DMS153 treated with DMSO at 0.1 percent for 48 hours (cell line): ENCODE results near the gene PARD3B.

Experiments
- DNase-seq: peaks from one replicate; lab custom pipeline; 2025; ENCODE audit not compliant: unreplicated experiment; lab: John Stamatoyannopoulos, UW

The PARD3B gene

DNA sequence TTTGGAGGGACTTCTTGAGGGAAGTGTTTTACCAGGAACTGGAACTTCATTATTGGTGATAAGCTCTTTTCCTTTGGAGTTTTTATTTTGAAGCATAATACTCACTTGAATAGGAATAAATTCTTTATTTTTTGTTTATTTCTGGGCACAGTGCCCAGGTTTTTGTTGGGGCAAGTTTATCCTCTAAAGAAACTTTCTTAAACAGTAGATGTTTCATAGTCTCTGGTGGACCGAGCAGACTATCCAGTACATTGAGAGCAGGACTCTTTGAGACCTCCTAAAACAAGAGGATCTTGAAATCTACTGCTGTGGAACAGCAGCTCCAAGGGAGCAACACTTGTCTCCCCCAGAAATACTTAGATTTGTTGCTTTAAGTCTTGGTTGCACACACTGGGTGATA is 109.4 kb downstream of the PARD3B start:
- DNase-seq, result no peak

DNA sequence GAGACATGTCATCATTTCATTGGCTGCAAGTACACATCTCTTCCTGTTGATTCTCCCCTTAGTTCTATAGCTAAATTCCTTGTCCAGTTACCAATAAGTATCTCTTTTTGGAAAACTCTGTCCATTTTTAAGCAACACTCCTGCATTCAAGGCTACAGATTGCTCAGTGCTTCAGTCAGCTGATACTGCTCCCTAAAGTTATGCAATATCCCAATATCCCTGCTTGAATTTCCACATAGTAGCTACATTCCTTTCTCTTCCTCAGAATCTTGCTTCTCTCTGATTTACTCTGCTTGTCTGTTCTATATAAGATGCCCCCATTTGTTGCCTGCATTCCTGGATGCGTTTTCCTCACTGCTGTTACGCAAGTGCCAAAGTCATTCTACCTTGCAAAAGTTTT is 109.8 kb downstream of the PARD3B start:
- DNase-seq, result no peak

DNA sequence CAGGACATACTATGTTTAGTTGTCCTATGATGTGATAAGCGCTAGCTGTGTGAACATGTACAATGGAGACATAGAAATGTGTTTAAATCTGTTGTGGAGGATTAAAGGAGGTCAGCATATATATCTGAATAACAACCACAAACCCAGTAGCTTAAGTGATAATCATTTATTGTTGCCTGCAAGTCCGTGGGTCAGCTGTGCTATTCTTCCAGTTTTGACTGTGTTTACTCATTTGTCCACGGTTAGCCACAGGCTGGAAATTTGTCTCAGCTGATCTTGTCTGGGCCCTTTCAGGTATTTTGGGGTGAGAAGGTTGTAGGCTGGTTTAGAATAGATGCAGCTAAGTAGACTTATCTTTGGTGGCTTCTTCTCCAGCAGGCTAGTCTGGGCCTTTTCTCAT is 110.4 kb downstream of the PARD3B start:
- DNase-seq, result no peak

DNA sequence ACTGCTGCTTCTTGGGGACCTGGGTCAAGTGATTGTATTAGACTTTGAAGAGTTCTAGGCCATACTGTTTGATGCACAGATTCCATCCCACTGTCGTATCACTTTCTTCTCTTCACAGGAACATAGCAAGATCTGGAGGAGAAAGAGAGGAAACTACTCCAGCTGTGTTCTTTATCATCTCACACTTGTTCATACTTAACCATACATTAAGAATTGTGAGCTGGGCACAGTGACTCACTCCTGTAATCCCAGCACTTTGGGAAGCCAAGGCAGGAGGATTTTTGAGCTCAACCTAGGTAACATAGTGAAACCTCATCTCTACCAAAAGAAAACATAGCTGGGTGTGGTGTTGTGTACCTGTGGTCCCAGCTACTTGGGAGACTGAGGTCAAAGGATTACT is 111.7 kb downstream of the PARD3B start:
- DNase-seq, result no peak

DNA sequence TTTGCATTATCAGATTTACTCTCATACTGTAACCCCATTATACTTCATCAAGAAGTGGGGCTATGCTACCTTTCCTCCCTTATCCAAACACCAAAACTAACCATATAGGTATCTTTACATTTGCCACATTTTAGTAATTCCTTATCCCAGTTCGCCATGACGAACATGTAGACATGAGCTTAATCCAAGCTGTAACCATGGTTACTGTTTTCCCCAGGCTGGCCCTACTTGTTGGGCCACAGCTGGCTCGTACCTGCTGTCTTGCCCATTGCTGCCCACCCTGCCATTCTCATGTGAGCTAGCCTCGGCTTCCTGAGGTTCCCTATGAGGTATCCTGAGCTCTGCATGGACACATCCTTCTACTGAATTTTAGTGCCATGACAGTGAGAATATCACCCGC is 117.7 kb downstream of the PARD3B start:
- no peak for DNase-seq

DNA sequence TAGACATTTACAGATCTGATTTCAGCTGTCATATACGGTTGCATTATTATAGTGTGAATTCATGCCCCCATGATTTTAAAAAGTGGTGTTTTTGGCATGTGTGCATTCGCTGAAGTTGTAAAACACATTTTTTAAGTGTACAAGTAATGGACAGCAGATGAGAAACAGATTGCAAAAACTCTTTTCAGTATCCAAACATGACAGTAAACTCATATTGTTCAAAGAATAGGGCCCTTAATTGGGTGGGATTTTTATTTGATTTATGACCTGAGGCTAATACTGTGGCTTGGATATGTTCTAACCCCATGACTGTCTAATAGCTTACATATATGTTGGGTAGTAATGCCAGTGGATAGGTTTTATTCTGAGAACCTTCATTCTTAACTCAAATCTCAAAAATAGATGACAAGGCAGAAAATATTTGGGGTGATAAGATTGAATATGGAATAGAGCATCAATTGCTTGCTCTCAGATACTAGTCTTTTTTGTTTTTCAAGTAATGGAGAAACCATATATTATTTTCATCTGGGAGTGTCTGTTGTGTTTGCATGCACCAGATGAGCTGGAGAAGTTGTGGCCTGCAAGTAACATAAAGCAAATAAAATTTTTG is 118.6 kb downstream of the PARD3B start:
- DNase-seq, result no peak

DNA sequence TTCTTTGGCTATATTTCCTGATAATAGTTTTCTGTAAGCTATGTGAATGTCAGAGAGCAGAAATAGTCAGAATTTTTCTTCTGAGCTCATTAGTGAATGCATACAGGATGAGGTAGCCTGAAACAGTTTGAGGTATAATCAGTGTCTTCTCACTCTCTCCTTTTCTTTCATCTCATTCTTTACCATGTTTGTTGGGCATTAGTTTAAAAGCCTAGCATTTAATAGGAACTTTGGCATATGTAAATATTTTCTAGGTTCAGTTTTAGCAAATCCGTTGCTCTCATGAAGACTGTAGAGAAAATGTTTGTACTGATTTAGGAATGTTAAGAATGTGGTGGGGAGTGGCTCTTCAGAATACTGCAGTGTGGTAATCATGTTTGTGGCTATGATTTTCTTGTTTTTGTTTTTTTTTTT is 119.4 kb downstream of the PARD3B start:
- no peak for DNase-seq

DNA sequence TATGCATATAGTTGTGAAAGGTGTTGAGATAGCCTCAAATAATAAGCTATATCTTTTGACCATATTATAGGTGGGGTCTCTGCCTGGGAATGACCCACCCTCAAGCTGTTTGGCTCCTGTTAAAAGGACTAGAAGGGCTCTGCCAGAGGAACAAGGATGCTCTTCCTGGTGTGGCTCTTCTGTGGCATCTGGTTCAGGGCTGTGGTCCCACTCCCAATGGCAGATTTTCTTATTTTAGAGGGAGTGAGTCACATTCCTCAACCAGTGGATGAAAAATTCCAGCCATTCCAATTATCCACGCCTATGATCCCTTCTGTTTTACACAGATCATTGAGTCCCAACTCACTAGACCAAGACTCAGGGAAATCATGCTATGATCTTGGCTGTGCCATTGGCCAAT is 119.9 kb downstream of the PARD3B start:
- no peak for DNase-seq

DNA sequence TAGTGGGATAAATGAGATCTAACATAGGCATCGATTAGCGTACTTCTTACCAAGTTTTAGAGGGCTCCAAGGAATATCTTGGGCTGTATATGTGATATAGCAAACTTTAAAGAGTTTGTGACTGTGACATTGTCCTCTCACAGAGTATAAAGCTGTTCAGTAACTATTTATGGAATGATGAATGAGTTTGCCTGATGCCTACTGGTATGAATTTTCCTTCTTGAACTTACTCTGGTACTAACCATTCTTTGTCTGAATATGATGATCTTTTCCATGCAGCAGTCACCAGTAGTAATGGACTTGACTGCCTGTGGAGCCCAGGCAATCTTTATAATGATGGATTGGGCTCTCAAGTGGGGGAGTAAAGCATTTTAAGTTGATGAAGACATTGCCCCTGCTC is 120.5 kb downstream of the PARD3B start:
- DNase-seq, result no peak

DNA sequence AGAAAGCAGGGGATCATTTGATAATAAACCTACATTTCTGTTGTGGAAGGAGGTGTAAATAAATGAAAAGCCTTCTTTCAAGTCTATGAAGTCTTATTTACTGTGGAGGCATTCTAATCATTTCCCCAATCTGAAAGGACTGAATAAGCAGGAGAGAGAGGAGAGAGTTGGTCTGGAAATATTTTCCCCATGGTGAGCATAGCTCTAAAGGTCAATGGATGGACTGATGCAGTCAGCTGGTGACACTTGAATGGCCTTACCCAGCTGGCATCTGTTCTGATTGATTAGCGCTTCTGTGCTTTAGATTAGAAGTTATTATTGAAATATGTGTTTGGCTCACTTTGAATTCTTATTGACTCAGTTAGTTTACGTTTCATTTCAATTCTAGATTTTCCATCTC is 122.7 kb downstream of the PARD3B start:
- no peak for DNase-seq

DNA sequence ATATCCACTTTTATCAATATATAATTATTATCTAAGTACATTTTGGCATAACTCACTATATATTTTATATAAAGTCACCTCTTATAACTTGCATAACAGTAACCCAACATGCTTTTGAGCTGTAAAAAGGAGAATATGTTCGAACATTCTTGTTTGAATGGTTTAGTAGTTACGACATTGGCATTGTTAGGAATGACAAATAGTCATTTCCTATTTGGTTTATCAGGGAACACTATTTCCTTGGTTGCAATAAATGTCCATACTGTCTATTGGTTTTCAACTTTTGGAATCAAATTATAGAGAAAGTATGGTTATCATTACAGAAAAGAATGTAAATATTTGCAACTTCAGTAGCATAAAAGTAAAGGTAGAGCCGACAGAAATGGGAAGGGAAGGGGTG is 124.1 kb downstream of the PARD3B start:
- no peak for DNase-seq

DNA sequence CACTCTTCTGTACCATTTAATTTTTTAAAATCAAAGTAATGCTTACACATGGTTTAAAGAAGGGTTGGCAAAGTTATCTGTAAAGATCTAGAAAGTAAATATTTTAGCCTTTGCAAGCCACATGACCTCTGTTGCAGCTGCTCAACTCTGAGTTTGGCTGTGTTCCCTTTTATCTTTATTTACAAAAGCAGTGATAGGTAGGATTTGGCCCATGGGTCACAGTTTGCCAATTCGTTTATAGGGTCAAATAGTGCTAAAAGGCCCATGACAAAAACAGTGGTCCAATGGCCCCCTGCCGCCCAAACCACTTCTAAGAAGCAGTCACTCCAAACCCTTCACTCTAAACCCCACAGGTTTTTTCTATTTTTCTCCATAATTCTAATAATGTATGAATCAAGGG is 124.8 kb downstream of the PARD3B start:
- DNase-seq, result no peak

DNA sequence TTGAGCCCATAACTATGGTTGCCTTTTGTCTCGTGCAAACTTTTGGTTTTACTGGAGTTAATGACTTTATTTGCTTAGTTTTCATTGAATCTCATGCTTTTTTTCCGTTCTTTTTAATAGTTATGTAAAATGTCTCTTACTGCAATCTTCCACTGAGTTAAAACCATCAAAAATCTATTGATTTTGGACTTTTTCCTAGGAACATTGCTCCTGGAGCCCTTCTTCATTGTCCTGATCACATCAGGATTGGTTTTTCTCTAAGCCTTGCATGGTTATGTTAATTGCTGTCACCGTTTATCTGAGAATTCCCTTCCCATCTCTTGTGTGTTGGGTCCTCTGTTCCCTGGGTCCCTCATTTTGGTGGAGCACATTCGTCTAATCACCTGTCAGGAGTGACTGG is 125.5 kb downstream of the PARD3B start:
- DNase-seq, result no peak

DNA sequence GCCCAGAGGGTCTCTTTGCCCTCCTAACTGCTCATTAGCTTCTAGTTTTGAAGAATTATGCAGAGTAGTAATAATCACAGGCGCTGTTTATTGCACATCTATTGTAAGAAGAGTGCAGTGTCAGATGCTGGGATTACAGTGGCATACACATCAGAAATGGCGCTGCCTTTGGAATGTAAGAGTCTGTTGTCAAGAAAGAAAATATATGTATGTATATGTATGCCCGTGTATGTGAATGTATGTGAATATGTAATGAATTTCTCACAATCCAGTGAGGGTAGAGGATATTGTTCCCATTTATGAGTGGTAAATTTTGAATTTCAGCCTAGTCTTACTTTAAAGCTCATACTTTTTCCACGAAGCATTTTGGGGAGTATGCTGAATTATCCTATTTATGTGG is 127.5 kb downstream of the PARD3B start:
- DNase-seq, result no peak

DNA sequence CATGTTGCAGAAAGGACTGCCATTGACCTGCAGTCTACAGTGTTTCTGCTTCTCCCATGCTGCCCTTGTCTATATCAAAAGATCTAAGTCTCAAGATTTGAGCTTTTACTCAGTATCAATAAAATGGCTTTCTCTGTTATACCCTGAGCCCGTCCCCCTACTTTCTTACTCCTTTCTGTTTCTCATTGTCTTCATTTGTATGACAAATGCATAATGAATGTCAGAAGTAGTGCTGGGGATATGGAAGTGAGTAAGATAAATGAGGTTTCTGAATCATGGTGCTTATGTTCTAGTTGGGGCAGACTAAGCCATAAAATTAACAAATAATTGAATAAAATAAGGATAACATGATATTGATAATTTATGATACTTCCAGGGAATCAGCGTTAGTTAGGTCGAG is 128.6 kb downstream of the PARD3B start:
- no peak for DNase-seq

DNA sequence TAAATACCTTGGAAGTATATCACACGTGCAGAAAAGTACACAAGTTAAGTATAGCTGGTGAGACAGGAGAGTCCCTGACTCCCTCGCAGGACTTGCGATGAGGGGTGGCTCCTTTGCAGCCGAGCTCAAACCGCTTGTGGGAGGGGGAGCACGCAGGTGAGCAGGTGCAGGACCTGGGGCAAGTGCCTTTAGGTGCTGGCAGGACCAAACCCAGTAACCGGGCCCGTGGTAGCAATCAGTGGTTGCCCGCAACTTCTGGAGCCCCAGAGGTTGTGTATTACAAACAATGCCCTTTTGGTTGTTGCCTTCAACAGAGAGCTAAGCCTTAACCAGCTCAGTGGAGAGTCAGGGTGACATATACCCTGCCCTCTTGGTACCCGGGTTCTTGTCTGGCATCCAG is 132.8 kb downstream of the PARD3B start:
- no peak for DNase-seq

DNA sequence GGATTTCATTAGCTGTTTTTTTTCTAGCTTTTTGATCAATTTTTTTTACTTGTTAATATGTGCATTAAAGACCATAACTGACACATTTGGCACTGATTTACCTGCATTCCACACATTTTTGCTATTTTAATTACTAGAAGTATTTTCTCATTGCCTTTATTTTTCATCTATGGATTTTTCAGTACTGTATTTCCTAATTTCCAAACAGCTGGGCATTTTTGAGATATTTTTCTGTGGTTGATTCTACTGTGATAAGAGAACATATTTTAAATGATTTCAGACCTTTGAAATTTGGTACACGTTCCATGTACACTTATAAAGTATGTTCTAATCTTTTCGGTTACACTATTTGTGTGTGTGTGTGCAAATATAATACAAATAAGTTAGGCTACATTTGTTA is 135.3 kb downstream of the PARD3B start:
- no peak for DNase-seq

DNA sequence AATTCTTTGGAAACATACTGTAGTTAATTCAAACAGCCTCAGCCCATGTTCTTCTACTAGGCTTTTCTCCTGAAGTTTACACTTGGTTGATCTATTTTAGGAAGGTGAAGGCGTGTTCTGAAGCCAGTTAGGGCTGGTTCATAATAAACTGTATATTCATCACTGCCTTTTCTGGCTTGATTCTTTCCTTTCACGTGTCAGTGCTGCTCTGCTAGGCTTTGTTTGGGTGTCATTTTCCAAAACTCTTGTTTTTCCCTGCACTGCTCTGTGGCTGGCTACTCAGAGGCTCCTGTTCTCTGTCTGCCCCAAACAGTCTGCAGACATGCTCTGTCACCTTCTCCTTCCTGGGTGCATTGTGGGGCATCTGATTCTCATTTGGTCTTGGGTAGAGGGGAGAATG is 136.1 kb downstream of the PARD3B start:
- no peak for DNase-seq

DNA sequence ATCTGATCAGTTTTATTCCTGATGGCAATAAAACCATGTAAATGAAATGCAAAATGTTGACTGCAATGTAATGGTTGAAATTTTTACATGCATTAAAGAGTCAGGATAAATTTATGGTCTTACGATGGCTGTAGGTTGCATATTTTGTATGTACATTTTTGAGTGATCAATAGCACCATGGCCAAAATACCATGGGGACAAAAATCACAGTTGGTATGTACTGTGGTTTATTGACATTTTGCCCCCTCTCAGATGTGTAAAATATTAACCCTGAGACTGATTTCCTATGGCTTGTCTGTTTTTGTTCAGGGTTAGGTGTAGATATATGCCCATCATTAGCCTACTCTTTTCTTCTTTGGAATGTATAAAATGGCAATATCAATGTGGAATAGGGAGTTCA is 138.1 kb downstream of the PARD3B start:
- DNase-seq, result no peak

DNA sequence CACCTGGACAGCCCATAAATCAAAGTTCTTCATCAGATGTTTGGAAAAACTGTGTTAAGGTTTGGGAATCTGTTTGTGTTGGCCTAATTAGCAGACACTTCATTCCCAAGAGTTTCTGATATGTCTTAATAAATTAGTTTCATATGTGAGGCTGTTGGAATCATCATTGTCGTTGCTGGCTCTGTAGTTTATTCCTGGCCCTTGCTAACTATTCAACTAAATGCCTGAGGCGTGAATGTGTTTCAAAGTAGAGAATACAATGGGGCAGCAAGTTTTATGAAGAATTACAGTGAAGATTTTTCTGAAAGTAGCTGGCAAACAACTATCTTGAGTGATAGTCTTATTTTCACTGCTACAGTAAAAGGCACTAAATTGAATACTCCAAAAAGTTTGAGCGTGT is 141.1 kb downstream of the PARD3B start:
- DNase-seq, result no peak

DNA sequence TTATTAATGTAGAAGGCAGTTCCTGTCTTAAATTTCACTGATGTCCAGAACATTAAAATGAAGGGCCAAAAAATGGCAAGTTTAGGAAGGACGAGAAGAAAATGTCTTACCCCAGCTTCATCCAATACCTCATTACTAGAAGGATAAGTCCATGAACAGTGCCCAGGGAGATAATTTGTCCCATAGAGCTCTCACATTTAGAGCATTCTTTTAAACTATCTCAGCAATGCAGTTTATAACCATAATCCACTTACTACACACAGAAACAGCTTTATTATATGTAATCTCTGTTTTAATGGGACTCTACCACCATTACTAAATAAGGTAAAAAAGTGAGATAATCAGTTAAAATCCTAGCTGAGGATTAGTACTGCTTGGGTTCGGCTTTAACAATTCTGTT is 142.5 kb downstream of the PARD3B start:
- no peak for DNase-seq

DNA sequence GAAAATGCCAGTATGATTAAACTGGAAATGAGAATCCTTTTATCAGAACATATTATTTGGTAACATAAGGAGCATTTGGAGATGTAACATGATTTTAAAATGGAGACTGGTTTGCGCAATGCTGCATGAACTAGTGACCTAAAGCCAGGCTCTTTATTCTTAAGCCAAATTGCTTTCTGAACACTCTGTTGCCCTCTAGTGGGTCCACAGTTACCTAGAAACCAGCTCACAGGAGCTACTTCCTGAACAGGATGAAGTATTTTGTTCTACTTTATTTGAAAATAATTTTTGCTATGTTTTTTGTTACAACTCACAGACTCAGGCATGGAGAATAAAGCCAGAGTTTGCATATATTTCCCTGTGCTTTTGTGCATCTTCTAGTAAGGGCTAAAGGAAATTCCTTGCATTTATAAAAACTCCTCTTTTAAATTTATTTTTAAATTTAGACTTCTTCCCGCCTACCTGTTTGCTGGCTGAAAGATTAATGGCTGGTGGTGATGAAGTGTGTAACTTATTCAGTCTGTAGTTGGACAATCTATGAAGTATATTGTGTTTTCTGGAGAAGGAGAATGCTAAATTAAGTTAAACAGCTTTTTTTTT is 146.7 kb downstream of the PARD3B start:
- DNase-seq, result peak; percentile 52

DNA sequence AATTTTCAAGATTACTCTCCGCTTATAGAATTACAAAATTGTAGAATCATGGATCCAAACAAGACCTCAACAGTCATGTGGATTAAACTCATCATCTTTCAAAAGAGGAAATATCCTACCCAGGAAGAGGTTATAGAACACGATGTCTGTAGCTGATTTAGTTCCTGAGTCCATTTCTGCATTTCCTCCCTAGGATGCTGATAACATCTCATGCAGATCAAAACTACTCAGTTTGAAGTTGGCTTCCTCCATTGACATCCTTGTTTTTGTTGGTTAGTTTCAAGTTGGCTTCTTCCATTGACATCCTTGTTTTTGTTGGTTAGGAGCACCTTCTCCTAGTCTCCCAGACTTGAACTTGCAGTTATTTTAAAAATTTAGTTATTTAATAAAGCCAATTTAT is 147.5 kb downstream of the PARD3B start:
- DNase-seq, result no peak
